ENCODE data around the gene ZNF750.

ZNF750 gene

GRCh38 chr17:82779541-82779940 is 60.3 kb downstream of the ZNF750 start:
- H3K9me2 ChIP-seq (replicated peaks; ENCODE audit: insufficient read depth, low read length): no peaks in the 10 kb centered on the region
- H3K9ac ChIP-seq (ENCODE audit: low read length): no peak overlapping the region
- no peaks in the 10 kb centered on the region for H3K36me3 ChIP-seq (replicated peaks; ENCODE audit: insufficient read depth, low read length)
- no peak overlapping the region for H3K4me3 ChIP-seq (ENCODE audit: low read length)
- H2AFZ ChIP-seq (ENCODE audit: low read length): no peak overlapping the region
- no peak for DNase-seq
- TF ChIP-seq, protein P1, sequence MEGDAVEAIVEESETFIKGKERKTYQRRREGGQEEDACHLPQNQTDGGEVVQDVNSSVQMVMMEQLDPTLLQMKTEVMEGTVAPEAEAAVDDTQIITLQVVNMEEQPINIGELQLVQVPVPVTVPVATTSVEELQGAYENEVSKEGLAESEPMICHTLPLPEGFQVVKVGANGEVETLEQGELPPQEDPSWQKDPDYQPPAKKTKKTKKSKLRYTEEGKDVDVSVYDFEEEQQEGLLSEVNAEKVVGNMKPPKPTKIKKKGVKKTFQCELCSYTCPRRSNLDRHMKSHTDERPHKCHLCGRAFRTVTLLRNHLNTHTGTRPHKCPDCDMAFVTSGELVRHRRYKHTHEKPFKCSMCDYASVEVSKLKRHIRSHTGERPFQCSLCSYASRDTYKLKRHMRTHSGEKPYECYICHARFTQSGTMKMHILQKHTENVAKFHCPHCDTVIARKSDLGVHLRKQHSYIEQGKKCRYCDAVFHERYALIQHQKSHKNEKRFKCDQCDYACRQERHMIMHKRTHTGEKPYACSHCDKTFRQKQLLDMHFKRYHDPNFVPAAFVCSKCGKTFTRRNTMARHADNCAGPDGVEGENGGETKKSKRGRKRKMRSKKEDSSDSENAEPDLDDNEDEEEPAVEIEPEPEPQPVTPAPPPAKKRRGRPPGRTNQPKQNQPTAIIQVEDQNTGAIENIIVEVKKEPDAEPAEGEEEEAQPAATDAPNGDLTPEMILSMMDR (IDR thresholded peaks at IDR 0.05; ENCODE audit: low read length): no peak
- TF ChIP-seq EZH2phosphoT487 (IDR thresholded peaks at IDR 0.05; ENCODE audit: low read length) (no peak), EZH2 (optimal IDR thresholded peaks at IDR 0.05; ENCODE audit: low read depth, low read length) (no peak)
- no peak overlapping the region for H3K4me2 ChIP-seq (ENCODE audit: low read depth, low read length)
- H4K20me1 ChIP-seq (ENCODE audit: insufficient read depth, low read length): no peaks in the 10 kb centered on the region
- H3K9me3 ChIP-seq (replicated peaks; ENCODE audit: insufficient read depth, low read length): no peaks in the 10 kb centered on the region
- H3K27ac ChIP-seq (ENCODE audit: low read length): no peak overlapping the region
- H3F3A ChIP-seq (ENCODE audit: insufficient read depth, low read length): peaks cover 5% of the 10 kb centered on the region; the same call in 1 of the 2 replicates
- no peaks in the 10 kb centered on the region for H3K27me3 ChIP-seq (replicated peaks; ENCODE audit: insufficient read depth, low read length)
- peaks cover 9% of the 10 kb centered on the region; the same call in 1 of the 2 replicates for H3K79me2 ChIP-seq (ENCODE audit: low read length)
- H3K4me1 ChIP-seq (ENCODE audit: low read length): peaks cover 9% of the 10 kb centered on the region; the same call in 1 of the 2 replicates

All from MM.1S (cell line).